Heart left ventricle (tissue), 13 donors: ENCODE measurements around the gene MYOZ2.

Experiments
- POLR2A ChIP-seq, 2 donors: fragments of 450-650 bp; IDR thresholded peaks; one replicate each; pipeline ENCODE4 v1.6.1; 2017; ENCODE audit warnings: antibody characterized with exemption in 2 of 2, mild to moderate bottlenecking in 2 of 2, moderate library complexity in 2 of 2
- TF ChIP-seq, protein P1 (sequence below), 12 donors: fragments of 200-600 bp; sonication (generic) in 4 of 12; IDR thresholded peaks; one replicate each; pipeline versions ENCODE4 v1.5.0 to v1.8.0; 2018 to 2022; ENCODE audit warnings: antibody characterized with exemption in 12 of 12, mild to moderate bottlenecking in 5 of 12
- donor health status: ischemic (EF 13 %, LVEDD 7.1; RV severe dilation, severe dysfunction).
- donor health status: DM: no; HTN: yes; CAD: no.
- donor health status: DM: no; HTN: no; CAD: no.
- donor health status: ischemic (EF 25% LVEDD 6.9; RV normal size, moderate dysfunction).
- donor health status: ischemic (EF 25% LVEDD 5.7; RV mildly dilated, moderate dysfunction).
- donor health status: ischemic (EF 35%, LVEDD 5.7; RV mildly dilated, moderate dysfunction).
- donor health status: nonischemic (EF 11% LVEDD 7.7; RV severe dilation, severe dysfunction).
- donor health status: DM: yes; HTN: yes; CAD: no.
- donor health status: PGD.
- donor health status: ischemic (EF 29% LVEDD 5.4; RV normal size, mild dysfunction).
- donor health status: nonischemic (EF 23%, LVEDD 6.1; RV moderate dilation, normal function).

DNA sequence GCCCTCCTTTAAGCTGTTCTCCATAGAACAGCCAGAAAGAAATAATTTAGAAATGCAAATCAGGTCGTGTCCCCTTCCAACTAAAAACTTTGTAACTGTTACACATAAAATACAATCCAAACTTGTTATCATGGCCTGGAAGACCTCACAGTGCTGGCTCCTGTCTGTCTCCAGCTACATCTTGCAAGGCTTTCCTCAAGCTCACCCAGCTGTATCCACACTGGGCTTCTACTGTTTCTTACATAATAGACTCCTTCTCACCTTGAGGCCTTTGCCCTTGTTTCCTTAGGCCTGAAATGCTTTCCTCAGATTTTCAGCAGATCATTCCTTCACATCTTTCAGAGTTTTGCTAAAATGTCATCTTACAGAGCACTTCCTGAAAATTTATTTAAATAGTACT is 43.4 kb downstream of the MYOZ2 start:
- TF ChIP-seq, protein P1, sequence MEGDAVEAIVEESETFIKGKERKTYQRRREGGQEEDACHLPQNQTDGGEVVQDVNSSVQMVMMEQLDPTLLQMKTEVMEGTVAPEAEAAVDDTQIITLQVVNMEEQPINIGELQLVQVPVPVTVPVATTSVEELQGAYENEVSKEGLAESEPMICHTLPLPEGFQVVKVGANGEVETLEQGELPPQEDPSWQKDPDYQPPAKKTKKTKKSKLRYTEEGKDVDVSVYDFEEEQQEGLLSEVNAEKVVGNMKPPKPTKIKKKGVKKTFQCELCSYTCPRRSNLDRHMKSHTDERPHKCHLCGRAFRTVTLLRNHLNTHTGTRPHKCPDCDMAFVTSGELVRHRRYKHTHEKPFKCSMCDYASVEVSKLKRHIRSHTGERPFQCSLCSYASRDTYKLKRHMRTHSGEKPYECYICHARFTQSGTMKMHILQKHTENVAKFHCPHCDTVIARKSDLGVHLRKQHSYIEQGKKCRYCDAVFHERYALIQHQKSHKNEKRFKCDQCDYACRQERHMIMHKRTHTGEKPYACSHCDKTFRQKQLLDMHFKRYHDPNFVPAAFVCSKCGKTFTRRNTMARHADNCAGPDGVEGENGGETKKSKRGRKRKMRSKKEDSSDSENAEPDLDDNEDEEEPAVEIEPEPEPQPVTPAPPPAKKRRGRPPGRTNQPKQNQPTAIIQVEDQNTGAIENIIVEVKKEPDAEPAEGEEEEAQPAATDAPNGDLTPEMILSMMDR (IDR thresholded peaks at IDR 0.05), result no peak
- TF ChIP-seq POLR2A (IDR thresholded peaks at IDR 0.05), result no peak
